NCI-H526 treated with DMSO at 0.1 percent for 48 hours (cell line): ENCODE results near the gene STUM.
"Not testable (repeated sequence)": the region's sequence is repeated elsewhere in the genome, so short reads cannot be mapped to it uniquely, and the experiment has no call there.

Experiments
- DNase-seq: peaks from one replicate; lab custom pipeline; 2025; lab: John Stamatoyannopoulos, UW

Gene STUM

GRCh38 chr1:226581650-226582330 lies 33.2 kb downstream of the STUM start:
- no peak for DNase-seq

- DNase-seq: no peak
These were observed 34.4 kb downstream of the STUM start for GRCh38 chr1:226582966-226583365.

DNA sequence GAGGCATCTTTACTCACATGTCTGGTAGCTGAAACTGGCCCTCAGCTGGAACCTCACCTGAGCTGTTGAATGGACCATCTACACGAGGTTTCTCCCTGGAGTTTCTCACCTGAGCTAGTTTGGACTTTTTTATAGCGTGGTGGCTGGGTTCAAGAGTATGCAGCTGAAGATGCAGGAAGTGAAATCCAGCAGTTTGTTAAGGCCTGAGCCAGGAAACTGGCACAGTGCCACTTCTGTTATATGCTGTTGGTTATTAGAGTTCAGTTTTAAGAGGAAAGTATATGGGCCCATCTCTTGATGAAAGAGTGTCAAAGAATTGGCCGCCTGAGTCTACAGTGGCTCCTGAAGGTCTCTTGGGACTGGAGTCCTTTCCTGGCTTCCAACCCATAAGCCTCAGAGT lies 35.6 kb downstream of the STUM start:
- DNase-seq: no peak

GRCh38 chr1:226586116-226586515 lies 37.6 kb downstream of the STUM start:
- no peak for DNase-seq

- DNase-seq: no peak
These were observed 38.3 kb downstream of the STUM start for GRCh38 chr1:226586650-226587422.

- no peak for DNase-seq
These were observed 39.9 kb downstream of the STUM start for GRCh38 chr1:226588484-226588883.

GRCh38 chr1:226589008-226589733 lies 40.6 kb downstream of the STUM start:
- no peak for DNase-seq

- DNase-seq: no peak
These were observed 42.0 kb downstream of the STUM start for GRCh38 chr1:226590614-226591013.

DNA sequence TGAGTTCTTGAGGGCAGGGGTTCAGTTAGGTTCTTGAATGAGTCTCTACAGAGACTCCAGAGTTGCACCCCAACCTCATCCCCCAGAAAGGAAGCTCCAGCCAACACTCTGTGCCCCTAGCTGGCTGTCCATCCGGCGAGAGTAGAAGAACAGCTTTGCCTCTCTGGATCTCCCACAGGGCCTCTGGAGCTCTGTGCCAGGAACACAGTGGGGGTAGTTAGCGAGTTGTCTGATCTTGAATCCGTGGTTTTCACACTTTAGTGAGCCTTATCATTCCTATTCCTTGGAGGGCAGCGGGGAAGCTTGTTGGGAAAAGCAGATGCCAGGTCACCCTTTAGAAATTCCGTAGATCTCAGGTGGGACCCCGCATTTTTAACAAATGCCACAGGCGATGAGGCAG lies 45.0 kb downstream of the STUM start:
- no peak for DNase-seq

DNA sequence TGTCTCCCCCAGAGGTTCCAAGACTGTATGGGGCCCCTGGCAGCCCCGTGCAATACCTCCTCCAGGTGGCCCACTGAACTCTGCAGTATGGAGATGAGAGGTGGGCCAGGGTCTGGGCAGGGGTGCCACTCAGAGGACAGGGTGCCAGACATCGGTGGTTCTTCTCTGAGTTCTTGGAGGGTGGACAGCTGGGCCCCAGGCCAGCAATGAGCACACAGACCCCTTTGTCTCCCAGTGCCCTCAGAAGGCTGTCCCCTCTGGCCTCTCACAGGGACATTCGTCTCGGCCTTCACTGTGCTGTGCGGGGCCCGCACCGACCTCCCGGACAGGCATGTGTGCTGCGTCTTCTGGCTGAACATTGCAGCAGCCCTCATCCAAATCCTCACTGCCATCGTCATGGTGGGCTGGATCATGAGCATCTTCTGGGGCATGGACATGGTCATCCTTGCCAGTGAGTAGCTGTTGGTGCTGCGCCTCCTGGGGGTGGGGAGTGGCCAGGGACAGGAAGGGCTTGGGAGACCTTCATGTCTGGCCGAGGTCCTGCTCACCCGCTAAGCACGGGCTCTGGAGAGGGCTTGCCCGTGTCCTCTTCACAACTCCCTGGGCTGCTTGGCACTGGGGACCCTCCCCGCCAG lies 48.1 kb downstream of the STUM start:
- no peak for DNase-seq

- no peak for DNase-seq
These were observed 49.3 kb downstream of the STUM start for GRCh38 chr1:226597616-226598454.

DNA sequence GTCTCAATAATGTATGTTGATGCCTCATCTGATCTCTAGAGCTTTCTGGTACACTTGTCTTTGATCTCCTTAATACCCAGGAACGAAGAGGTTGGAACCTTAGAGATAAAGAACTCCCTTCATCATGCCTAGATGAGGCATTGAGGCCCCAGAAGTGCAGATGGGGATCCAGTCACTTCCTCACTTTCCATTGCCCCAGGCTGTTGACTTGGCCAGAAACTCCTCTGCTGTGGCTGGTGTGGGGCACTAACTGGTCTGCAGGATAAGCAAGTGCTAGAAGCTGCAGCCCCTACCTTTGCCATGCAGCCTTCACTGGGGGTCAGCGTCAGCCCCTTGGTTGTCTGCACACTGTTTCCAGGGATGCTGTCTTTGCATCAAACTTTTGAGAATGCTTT lies 49.9 kb downstream of the STUM start:
- DNase-seq: no peak

DNA sequence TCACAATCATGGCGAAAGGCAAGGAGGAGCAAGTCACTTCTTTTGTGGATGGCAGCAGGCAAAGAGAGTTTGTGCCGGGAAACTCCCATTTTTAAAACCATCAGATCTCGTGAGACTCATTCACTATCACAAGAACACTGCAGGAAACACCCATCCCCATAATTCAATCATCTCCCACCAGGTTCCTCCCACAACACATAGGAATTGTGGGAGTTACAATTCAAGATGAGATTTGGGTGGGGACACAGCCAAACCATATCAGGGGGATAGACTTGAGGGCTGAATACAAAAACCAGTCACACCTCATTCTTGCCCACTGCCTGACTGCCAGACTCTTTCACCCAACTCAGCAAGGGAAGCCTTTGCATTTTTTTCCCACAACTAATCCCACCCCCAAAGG lies 50.4 kb downstream of the STUM start:
- not testable (repeated sequence) for DNase-seq

GRCh38 chr1:226599636-226600238 lies 51.2 kb downstream of the STUM start:
- DNase-seq: no peak

- no peak for DNase-seq
These were observed 51.7 kb downstream of the STUM start for GRCh38 chr1:226600254-226600653.

- DNase-seq: no peak
These were observed 52.9 kb downstream of the STUM start for GRCh38 chr1:226601456-226601855.

DNA sequence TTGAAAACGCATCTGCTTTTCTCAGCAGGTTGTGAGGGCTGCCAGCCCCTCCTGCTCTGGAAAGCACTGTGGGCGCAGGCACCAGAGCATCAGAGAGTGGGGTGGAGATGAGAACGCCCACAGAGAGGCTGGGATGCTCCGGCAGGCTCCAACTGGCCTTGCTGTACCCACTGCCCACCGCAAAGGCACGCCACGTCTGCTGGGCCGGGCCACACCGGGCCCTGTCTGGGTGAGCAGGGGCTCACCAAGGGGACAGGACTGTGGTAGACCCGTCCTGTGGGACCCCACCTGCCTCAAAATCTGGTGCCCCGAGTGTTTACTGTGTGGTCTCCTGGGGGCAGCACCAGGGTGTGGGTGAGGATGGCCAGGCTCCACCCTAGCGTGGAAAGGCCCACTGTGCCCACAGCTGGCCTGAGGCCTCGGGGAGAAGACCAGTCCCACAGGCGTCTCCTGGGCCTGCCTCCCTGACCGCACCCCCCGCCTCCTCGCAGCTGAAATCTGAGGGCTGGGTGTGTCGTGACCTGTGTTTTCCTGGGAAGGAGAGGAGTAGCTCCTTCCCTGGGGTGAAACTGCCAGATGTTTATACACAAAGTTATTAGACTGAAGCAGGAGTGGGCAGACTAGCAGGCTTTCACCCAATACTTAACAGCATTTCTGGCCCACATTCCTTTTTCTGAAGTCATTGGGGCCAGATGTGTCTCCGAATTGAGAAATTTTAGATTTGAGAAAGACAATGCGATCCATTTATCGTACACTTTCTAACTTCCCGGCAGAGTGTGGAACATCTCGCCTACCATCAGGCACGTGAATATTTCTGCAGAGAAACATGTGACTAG lies 53.8 kb downstream of the STUM start:
- no peak for DNase-seq

GRCh38 chr1:226603022-226603857 lies 54.7 kb downstream of the STUM start:
- DNase-seq: no peak

- DNase-seq: no peak
These were observed 55.4 kb downstream of the STUM start for GRCh38 chr1:226603858-226604559.
